Thoracic aorta (tissue), 2 donors: ENCODE results near the gene TTC7B. TPM values are rescaled to one million over a fixed set of nuclear protein-coding genes. Genes with fewer than 3 reads are reported as not detected.

Experiments used
- ATAC-seq: fragments of 150-250 bp; one replicate; pipeline ENCODE4 v1.8.0; 2017; ENCODE audit warnings: low read depth; ENCODE audit not compliant: insufficient number of reproducible peaks, low FRiP score
- DNase-seq: peaks from one replicate; pipeline ENCODE4 v3.0.0-alpha.2; 2020; ENCODE audit warnings: low spot score
- H3K27ac ChIP-seq, 2 donors: fragments of 200-600 bp; sonication (generic); 1 replicate in 1 of 2; 2 replicates in 1 of 2; pipeline ENCODE4 v1.5.1; 2016; ENCODE audit warnings: mild to moderate bottlenecking in 2 of 2, moderate library complexity in 2 of 2
- H3K27me3 ChIP-seq: fragments of 200-600 bp; sonication (generic); replicated peaks from 2 replicates; pipeline ENCODE4 v1.6.0; 2016; ENCODE audit warnings: mild to moderate bottlenecking; ENCODE audit not compliant: insufficient read depth
- H3K36me3 ChIP-seq: fragments of 200-600 bp; sonication (generic); one replicate; pipeline ENCODE4 v1.5.1; 2016
- H3K4me1 ChIP-seq, 2 donors: fragments of 200-600 bp; sonication (generic); 1 replicate in 1 of 2; 2 replicates in 1 of 2; pipeline versions ENCODE4 v1.5.1 to v1.6.0; 2016; ENCODE audit warnings: low read depth in 2 of 2, mild to moderate bottlenecking in 1 of 2; ENCODE audit not compliant: control insufficient read depth in 1 of 2
- H3K4me3 ChIP-seq: fragments of 200-600 bp; sonication (generic); 2 replicates; pipeline ENCODE4 v1.5.1; 2016; ENCODE audit warnings: mild to moderate bottlenecking
- H3K9me3 ChIP-seq: fragments of 200-600 bp; sonication (generic); 2 replicates; pipeline ENCODE4 v1.5.1; 2016
- CTCF ChIP-seq: fragments of 200-600 bp; sonication (generic); IDR thresholded peaks from one replicate; pipeline ENCODE4 v1.5.1; 2019; ENCODE audit warnings: antibody characterized with exemption
- total RNA-seq, 2 donors: library from RNA; depleted of rRNA; stranded (reverse); fragments of >200 nt; gene quantifications; one replicate each; pipeline versions ENCODE4 v1.1.0 to v1.2.3, GENCODE V29; 2016

The TTC7B gene
- total RNA-seq, 2 donors from 2014 or later = 38.9 to 56.3 TPM

GRCh38 chr14:90569201-90569600 lies 247.0 kb downstream of the TTC7B start:
- Histone ChIP-seq H3K27ac (peak overlapping the region; percentile 54 to 65), H3K36me3 (no peaks in the 10 kb centered on the region), H3K4me1 (peaks cover 12 to 17% of the 10 kb centered on the region in 2 donors), H3K9me3 (no peaks in the 10 kb centered on the region), H3K4me3 (no peak overlapping the region), H3K27me3 (no peaks in the 10 kb centered on the region)
- TF ChIP-seq CTCF = no peak
- no peak for ATAC-seq
- no peak for DNase-seq

GRCh38 chr14:90568405-90568804 lies 247.8 kb downstream of the TTC7B start:
- ATAC-seq = no peak
- Histone ChIP-seq H3K4me3 (peak overlapping the region; percentile 15), H3K27me3 (no peaks in the 10 kb centered on the region), H3K27ac (peak overlapping the region; percentile 54 to 65), H3K9me3 (no peaks in the 10 kb centered on the region), H3K36me3 (no peaks in the 10 kb centered on the region), H3K4me1 (peaks cover 12 to 17% of the 10 kb centered on the region in 2 donors)
- no peak for DNase-seq
- TF ChIP-seq CTCF = no peak

GRCh38 chr14:90567991-90568390 lies 248.2 kb downstream of the TTC7B start:
- DNase-seq = no peak

GRCh38 chr14:90567191-90567590 lies 249.0 kb downstream of the TTC7B start:
- H3K4me1 ChIP-seq = peaks cover 12 to 17% of the 10 kb centered on the region in 2 donors
- H3K9me3 ChIP-seq = no peaks in the 10 kb centered on the region
- ATAC-seq (no peak), DNase-seq (no peak)
- no peak overlapping the region for H3K4me3 ChIP-seq
- no peak overlapping the region for H3K27ac ChIP-seq
- no peaks in the 10 kb centered on the region for H3K27me3 ChIP-seq
- TF ChIP-seq CTCF = no peak
- H3K36me3 ChIP-seq = no peaks in the 10 kb centered on the region

More at GRCh38 chr14:90567991-90568390, 248.2 kb downstream of the TTC7B start:
- Histone ChIP-seq H3K9me3 (no peaks in the 10 kb centered on the region), H3K27me3 (no peaks in the 10 kb centered on the region), H3K4me3 (peak overlapping the region; percentile 15), H3K4me1 (peaks cover 12 to 17% of the 10 kb centered on the region in 2 donors), H3K27ac (peak overlapping the region; percentile 54 to 65), H3K36me3 (no peaks in the 10 kb centered on the region)
- no peak for TF ChIP-seq CTCF
- no peak for ATAC-seq

GRCh38 chr14:90566481-90566880 lies 249.7 kb downstream of the TTC7B start:
- no peak overlapping the region for H3K4me3 ChIP-seq
- H3K27ac ChIP-seq = no peak overlapping the region
- TF ChIP-seq CTCF = no peak
- no peaks in the 10 kb centered on the region for H3K36me3 ChIP-seq
- DNase-seq (no peak), ATAC-seq (no peak)
- no peaks in the 10 kb centered on the region for H3K27me3 ChIP-seq
- peaks cover 12 to 17% of the 10 kb centered on the region in 2 donors for H3K4me1 ChIP-seq
- no peaks in the 10 kb centered on the region for H3K9me3 ChIP-seq
